Measurements from ENCODE around the gene ARHGEF11.

GRCh38 chr1:156958247-156958714, 87.3 kb downstream of the ARHGEF11 start:
- TF ChIP-seq CTCF (optimal IDR thresholded peaks at IDR 0.05 in 1 of 3, IDR thresholded peaks at IDR 0.05 in 1 of 3, conservative IDR thresholded peaks at IDR 0.05 in 1 of 3; ENCODE audit: extremely low read depth in 1 of 3, insufficient read depth in 2 of 3, low read length in 3 of 3) = no peak
- no peak for TF ChIP-seq EZH2 (IDR thresholded peaks at IDR 0.05; ENCODE audit: low read length)
